SHP77 treated with DMSO at 0.1 percent for 48 hours (cell line): Measurements from ENCODE around the gene ZBTB8B.
"Not testable (repeated sequence)": the region's sequence is repeated elsewhere in the genome, so short reads cannot be mapped to it uniquely, and the experiment has no call there.

Source experiments
- DNase-seq: peaks from one replicate; lab custom pipeline; 2025; lab: John Stamatoyannopoulos, UW

Gene ZBTB8B

GRCh38 chr1:32464716-32465577, at the start of gene ZBTB8B:
ZBTB8B (plus strand) TSS chr1:32465072; CDS start chr1:32470625, 5,553 bp downstream.
- DNase-seq = peak; percentile 91

GRCh38 chr1:32421775-32422174, 43.1 kb upstream of the ZBTB8B start:
- DNase-seq = no peak

- DNase-seq = no peak
These were observed 38.2 kb upstream of the ZBTB8B start for GRCh38 chr1:32426489-32427255.

- DNase-seq = no peak
These were observed 37.5 kb upstream of the ZBTB8B start for GRCh38 chr1:32427264-32427963.

GRCh38 chr1:32431736-32432400, 33.0 kb upstream of the ZBTB8B start:
- no peak for DNase-seq

- DNase-seq = no peak
These were observed 26.7 kb upstream of the ZBTB8B start for GRCh38 chr1:32438136-32438535.

GRCh38 chr1:32438777-32439176, 26.1 kb upstream of the ZBTB8B start:
- not testable (repeated sequence) for DNase-seq

GRCh38 chr1:32441467-32441866, 23.4 kb upstream of the ZBTB8B start:
- not testable (repeated sequence) for DNase-seq

GRCh38 chr1:32447469-32448185, 17.2 kb upstream of the ZBTB8B start:
- DNase-seq = no peak

- DNase-seq = peak; percentile 90
These were observed 16.6 kb upstream of the ZBTB8B start for GRCh38 chr1:32448186-32448772.

- peak; percentile 82 for DNase-seq
These were observed 16.0 kb upstream of the ZBTB8B start for GRCh38 chr1:32448773-32449456.

GRCh38 chr1:32449457-32449831, 15.4 kb upstream of the ZBTB8B start:
- DNase-seq = not testable (repeated sequence)

- DNase-seq = peak; percentile 27
These were observed 10.1 kb upstream of the ZBTB8B start for GRCh38 chr1:32454726-32455125.

- DNase-seq = no peak
These were observed 8.9 kb upstream of the ZBTB8B start for GRCh38 chr1:32455958-32456357.

GRCh38 chr1:32458798-32459197, 6.1 kb upstream of the ZBTB8B start:
- DNase-seq = not testable (repeated sequence)

GRCh38 chr1:32462977-32463376, 1.9 kb upstream of the ZBTB8B start:
- not testable (repeated sequence) for DNase-seq

GRCh38 chr1:32464191-32464715, 619 bp upstream of the ZBTB8B start:
- DNase-seq = no peak

GRCh38 chr1:32465578-32465933, 684 bp downstream of the ZBTB8B start:
- no peak for DNase-seq

- DNase-seq = no peak
These were observed 1.9 kb downstream of the ZBTB8B start for GRCh38 chr1:32466761-32467160.

GRCh38 chr1:32468791-32469190, 3.9 kb downstream of the ZBTB8B start:
- DNase-seq = no peak
